LoVo (cell line): Measurements from ENCODE around the gene GLP1R.

Experiments used
- DNase-seq: peaks from one replicate; pipeline ENCODE4 v3.0.0-alpha.2; 2016; ENCODE audit warnings: low spot score

GLP1R gene

DNA sequence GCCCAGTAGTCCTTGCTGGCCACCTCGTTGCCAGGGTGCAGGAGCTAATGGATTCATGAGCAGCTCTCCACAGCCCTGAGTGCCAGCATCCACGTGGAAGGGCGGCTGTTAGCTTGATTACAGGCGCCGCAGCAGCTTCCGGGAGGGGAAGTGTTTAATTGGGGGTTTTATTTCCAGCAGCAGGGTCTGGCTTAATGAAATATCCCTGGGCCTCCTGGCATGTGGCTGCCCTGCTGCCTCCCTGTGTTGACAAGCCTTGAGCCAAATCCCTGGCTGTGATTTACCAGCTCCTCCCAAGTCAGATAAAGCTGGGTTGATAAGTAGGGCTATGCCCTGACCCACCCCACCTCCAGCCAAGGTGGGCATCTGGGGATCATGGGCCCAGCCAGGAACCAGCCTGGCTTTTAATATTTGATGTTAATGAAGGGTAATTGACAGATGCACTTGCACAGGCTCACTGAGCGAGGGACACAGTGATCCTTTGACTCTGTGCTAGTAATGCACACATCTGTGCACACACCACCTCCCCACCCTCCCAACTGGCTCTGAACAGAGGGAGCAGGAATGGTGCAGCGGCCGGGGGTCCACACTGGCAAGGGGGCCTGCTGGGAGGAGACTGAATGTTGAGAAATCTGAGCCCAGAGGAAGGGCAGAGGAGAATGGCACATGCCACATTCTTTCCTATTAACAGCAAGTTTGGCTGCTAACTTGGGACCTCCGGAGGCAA lies 13.6 kb downstream of the GLP1R start:
- DNase-seq = no peak

DNA sequence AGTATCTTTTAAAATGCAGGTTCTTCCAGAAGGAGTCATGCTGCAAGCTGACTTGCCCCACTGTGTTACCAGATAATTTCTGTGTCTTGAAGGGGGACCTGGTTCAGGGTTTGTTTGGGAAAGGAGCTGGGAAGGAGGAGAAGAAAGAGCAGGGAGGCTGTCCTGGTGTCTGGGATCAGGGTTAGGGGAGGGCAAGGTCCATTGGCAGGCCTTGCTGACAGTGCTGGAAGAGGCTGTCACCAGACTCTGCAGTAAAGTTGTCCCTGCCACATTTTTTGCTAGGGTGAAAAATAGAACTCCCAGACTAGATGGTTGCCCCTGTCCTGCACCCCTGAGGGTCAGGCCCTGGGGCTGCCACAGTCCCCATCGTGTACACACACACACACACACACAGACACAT lies 14.9 kb downstream of the GLP1R start:
- no peak for DNase-seq

DNA sequence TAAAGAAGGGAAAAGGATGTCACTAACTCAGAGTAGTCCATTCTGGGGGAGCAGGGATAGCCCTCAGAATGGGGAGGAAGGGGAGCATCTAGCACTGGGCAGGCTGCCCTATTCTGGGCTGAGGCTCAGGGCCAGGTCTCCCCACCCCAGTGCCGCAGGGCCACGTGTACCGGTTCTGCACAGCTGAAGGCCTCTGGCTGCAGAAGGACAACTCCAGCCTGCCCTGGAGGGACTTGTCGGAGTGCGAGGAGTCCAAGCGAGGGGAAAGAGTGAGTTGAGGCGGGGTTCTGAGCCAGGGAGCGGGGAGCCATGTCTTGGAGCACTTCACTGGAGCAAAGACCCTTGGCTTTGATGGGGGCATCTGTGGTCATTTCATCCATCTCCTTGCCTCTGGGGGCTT lies 17.0 kb downstream of the GLP1R start:
- DNase-seq = no peak

DNA sequence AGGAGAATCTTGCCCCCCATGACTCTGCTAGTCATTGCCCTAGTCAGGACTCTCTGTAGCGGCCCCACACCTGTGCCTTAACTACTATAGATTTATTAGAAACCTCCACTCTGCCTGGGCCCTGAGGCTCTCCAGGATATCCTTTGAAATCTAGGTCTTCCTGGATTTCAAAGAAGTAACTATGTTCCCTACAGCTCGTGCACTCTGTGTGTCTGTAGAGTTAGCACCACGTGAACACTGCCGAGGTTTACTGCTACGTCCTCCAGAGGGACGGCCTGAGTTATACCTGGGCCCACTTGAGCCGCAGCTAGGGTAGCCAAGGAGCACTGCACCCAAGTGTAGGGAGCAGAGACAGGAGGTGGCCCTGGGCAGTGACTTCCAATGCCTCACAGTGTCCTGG lies 19.8 kb downstream of the GLP1R start:
- DNase-seq = no peak

DNA sequence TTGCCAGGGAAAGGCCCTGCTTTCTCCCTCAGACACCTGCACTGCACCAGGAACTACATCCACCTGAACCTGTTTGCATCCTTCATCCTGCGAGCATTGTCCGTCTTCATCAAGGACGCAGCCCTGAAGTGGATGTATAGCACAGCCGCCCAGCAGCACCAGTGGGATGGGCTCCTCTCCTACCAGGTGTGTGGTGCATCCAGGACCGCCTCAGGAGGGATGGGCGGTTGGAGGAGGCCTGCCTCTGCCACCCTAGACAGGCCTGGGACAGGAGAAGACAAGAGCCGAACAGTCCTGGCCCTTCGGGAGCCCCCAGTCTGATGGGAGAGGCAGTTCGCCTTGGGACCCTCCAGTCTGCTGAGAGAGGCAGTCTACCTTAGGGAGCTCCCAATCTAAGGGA lies 24.2 kb downstream of the GLP1R start:
- no peak for DNase-seq

DNA sequence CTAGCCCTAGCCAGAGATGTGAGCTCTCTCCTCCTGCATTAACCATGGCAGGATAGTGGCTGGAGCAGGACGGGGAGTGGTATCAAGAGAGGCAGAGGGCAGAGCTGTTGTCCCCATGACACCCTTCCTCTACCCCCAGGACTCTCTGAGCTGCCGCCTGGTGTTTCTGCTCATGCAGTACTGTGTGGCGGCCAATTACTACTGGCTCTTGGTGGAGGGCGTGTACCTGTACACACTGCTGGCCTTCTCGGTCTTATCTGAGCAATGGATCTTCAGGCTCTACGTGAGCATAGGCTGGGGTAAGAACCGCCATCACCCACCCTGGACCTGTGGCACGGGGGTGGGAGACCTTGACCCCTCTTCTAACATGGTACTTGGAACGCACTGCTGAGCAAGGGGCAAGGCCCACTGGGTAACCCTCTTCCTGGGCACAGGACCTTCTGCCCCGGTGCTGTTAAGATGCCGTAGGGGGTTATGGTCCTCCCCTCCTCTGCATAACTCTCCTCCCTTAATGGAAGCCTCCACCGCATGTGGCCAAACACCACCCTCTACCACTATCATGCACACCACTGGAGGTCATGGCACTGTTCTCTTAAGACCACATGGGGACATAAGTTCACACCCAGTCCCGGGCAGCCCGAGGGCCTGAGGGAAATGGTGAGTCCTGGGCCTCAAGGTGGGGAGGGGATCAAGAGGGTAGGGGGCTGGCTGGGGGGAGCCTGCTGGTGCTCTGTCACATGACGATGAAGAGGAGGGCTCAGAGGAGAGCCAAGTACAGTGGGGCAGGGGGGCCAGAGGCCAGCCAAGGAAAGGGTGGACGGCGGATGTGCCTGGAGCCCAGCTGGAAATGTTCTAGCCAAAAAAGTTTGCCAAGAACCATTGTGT lies 25.1 kb downstream of the GLP1R start:
- DNase-seq = no peak

DNA sequence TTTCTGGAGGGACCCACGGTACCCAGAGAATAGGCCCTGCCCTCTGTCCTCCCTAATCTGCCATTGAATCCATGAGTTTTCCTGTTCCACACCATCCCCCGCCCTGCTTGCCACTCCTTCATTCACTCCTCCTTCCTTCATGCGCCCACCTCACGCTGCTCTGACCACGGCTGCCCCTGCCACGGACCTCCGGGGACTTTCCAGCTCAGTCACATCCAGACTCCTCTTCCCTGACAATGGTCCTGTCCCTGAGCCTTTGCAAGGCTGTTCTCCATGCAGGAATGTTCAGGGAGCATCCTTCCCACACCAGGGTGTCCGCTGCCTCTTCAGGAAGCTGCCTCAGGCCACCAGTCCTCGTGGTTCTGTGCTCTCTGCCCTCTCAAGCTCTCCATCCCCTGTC lies 25.9 kb downstream of the GLP1R start:
- no peak for DNase-seq

DNA sequence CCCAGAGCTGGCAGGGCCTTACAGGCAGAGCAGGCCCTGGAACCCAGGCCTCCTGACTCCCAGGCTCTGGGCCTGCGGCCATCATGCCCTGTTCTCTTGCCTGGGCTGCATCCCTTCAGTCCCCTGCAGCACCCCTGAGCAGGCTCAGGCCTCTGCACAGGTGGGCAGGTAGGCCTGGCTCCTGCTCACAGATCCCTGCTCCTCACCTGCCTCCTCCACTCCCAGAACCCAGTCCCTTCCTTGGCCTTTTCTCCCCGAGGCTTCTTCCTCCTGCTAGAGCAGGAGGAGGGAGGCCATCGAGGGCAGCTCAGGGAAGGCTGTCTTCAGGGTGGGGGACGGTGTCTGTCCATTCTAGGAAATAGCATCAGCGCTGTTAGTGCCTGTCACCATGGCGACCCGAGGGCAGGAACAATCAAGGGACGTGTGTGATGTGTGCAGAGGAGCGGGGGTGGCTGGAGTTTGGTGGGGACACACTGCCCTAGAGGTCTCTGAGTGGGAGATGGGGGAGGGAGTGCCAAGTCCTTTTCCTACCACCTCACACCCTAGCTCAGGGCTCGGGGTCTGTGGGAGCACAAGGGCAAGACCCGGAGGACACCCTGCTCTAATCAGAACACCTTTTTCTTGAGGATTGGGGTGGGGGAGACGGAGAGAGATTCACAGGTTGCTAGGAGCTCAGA lies 26.6 kb downstream of the GLP1R start:
- no peak for DNase-seq

DNA sequence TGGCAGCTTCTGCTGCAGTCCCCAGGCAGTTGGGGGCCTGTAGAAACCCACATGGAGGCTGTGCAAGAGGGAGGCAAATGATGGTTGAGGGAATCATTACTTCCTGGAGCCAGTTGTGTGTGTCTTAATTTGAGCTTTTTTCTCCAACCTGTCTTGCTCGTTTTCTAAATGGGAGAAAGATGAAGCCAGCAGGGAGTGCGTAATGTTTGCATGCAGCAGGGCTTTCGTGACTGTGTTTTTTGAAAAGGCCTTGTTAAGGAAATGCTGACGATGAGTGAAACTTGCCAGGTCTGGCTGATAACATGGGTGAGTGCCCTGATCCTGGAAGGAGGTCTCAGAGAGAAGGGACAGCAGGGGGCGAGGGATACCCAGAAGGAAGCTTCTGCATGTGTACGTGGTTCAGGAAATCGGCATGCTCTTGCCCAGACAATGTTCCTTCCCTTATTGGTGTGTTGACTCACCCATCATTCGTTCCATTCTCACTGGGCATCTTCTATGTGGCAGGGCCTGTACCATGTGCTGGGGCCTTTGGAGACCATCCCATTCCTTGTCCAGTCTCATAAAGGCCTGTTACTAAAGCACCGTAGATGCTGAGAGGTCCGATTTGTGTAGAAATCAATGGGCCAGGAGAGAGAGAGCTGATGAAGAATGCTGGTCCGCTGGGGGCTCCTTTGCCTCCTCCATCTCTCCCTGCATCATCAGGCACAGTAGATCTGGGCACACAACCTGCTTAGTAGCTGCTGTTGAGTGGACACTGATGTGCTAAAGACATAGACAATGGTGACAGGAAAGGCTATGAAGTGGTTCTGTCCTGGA lies 27.4 kb downstream of the GLP1R start:
- DNase-seq = no peak

DNA sequence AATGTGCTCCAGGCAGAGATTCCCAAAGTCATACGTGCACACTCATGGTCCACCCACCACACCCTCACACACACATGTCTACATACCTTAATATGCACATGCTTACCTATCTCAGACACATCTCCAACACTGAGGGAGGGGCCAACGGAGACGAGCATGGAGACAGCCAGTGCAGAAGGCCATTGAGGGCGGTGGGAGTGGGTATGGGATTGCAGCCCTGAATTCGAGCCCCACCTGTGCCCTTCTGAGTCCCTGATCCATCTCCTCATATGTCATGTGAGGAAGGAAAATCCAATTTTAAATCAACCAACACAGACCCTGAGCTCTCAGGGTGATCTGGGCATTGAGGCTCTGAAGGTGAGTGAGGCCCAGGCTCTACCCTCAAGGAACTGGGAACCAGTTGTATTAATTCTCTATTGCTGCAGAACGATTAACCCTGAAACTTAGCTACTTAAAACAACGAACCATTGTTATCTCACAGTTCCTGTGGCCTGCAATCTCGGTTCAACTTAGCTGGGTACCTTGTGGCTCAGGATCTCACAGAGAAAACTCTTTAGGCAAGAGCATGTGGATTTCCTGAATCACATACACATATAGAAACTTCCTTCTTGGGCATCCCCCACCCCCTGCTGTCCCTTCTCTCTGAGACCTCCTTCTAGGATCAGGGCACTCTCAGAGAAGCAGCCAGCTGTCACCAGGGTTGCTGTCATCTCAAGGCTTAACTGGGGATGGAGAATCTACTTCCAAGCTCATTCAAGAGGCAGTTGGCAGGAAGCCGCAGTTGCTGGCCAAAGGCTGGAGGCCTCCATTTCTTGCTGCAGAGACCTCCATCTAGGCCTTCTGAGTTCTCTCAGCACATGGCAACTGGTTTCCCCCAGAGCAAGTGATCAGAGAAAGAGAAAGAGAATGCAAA lies 28.3 kb downstream of the GLP1R start:
- no peak for DNase-seq

DNA sequence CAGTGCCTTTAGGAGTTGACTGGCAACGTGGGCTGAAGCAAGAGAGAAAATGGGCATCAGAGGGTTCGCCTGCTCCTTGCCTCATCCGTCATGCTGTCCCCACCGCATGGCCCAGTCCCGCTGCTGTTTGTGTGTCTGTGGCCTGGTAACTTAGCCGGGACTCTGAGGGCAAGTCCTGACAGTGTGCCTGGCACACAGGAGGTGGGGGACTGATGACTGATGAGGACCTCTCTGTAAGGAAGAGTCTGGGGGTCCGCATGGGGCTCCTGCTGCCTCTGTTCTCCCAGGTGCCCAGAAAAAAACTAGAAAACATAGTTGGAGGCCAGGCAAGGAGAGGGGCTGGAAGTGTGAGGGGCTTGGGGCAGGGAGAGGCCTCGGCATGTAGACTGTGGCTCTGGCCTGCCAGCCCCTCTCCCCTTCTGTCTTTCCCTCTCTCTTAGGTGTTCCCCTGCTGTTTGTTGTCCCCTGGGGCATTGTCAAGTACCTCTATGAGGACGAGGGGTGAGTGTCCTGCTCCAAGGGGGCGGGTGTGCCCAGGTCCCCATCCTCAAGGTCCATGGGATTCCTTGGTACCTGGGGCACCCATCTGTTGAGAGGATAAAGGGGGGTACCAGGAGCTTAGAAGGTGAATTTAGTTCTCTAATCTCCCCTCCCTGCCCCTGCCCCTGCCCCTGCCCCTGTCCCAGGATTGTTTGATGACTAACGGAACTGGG lies 29.5 kb downstream of the GLP1R start:
- no peak for DNase-seq

DNA sequence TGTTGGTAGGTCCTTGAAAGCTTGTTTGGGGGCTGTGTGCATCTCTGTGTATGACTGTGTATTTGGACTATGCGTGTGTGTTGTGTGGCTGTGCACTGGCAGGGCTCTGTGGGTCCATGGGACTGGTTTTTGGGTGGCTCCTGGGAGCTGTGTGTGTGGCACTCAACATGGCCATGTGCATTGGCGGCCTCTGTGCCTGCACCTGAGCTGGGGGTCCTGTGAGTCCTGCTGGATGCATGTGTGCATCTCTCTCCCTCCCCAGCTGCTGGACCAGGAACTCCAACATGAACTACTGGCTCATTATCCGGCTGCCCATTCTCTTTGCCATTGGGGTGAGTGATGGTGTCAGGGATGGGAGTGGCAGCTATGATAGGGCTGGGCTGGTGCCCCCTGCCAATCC lies 30.1 kb downstream of the GLP1R start:
- DNase-seq = no peak

DNA sequence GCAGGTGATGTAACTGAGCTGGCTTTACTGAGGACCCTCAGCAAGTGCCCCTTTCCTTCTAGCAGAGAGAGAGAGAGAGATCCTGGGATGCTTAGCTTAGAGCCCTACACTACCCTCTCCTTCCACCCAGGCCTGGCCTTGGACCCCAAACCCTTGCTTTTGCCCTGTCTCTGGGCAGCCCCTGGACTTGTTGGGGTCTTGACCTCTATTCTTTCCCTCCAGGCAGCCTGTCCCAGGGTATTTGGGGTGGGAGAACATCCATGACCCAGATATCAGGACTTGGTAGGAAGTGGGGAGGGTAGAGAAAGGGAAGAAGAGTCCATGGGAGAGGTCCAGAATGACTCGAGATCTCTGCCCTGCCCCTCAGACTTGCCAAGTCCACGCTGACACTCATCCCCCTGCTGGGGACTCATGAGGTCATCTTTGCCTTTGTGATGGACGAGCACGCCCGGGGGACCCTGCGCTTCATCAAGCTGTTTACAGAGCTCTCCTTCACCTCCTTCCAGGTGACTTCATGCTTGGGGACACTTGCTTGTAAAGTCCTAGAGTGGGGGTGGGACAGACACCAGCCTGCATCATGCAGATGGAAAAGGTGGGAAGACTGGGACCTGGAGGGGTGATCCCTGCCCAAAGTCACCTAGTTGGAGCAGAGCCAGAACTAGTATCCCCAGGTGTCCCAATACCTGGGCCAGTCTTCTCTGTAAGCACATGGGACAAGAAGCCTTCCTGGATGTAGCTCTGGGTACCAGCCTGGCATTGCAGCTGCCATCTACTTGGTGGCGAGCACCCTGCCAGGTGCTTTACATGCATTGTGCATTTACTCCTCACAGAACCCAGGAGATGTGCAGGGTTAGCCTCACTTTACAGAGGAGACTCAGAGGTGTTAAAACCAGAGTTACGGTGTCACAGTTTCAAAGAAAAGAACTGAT lies 30.9 kb downstream of the GLP1R start:
- DNase-seq = no peak

DNA sequence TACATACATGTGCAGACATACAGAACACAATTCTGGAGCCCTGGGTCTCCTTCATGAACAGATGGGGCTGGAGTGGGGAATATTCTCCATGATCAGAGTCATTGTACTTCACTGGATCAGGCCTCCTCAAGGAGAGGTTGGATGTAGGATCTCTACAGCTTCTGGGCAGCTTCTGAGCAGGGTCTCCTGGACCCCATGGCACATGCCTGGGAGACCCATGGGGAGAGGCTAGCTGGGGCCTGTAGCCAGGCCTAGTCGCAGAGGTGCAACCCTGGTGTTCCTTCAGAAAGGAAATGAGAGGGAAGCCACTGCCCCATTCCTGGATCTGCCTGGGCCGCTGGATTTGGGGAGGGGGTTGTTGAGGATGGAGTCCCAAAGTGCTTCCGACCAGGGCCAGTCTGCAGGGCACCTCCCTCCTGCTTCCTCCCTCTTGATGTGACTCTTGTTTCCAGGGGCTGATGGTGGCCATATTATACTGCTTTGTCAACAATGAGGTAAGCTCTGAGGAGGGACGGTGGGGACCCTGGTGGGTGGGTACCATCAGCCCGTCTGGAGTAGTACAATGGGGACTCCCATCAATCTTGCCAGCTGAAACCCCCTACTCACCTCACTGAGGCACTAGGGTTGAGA lies 31.8 kb downstream of the GLP1R start:
- no peak for DNase-seq

DNA sequence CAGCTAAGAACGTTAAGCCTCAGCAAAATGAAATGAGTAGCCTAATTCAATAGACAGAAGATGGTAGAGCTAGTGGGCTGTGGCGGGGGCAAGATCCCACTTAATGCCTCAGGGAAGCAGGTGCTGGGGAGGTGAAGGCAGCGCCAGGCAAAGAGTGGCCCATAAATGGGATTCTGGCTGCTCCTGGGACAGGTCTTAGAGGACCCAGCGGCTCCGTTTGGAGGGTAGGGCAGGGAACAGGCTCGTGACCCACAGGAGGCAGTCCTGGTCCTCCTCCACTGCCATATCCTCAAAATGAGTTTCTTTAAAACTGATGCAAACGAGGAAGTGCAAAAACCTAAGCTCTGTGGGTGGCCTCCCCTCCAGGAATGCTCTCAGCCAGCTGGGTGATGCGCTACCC lies 33.7 kb downstream of the GLP1R start:
- DNase-seq = no peak

DNA sequence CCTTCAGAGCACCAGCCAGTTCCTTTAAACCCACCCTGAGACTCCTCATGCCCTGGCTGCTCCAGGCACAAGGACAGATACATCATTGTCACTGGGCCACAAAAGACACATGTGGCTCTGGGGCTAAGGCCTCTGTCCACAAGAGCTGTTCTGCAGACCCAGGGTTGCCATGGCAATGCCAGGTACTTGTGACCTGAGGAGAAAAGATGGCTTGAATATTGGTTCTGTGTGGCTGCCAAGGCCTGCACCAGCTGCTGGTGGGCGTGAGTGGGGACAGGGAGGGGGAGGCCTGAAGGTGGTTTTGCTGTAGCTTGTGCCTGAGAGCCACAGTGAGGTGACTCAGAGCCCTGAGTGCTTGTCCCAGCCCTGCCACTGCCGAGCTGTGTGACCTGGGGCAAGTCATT lies 34.7 kb downstream of the GLP1R start:
- no peak for DNase-seq

DNA sequence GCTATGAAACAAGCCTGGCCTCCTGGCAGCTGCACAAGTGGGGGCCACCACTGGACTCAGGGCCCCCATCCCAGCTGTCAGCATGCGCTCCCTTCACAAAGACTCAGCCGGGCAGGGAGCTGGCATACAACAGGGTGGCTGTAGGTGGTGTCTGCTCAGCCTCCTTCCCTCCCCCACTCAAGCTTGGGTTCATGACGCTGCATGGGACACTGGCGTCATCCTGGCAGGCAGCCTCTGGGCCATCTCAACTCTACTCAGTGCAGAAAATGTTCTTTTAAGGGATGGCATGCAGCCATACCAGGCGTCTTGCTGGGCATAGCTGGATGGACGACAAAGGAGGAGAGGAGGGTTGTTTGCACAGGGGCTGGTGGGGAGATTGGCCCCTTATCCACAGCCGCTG lies 35.9 kb downstream of the GLP1R start:
- no peak for DNase-seq

DNA sequence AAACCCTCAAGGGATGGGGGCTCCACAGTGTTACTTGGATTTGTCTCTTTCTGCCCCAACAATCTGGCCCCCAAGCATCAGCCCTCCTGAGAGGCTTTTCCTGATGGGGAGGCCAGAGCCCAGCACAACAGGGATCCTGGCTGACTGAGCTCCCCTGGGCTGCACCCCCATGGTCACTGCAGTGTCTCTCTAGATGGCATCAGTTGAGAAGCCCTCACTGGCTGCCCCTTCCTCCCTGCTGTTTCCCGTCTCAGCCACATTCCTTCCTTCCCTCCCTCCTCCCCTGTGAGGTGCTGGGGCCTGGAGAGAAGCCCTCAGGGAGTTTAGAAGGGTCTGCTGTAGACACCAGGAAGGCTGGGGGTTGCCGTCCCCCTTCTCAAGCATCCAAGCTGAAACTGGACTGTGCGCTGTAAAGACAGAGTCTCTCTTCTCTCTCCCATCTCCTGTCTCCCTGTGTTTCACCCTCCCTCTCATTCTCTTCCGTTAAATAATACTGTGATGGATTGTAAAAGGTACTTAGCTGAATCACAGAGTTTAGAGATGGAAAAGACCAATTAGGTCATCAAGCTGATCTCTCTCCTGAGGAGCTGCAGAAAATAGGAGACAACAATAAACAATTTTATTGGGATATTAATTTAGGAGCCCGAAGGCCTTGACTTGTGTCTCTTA lies 36.7 kb downstream of the GLP1R start:
- no peak for DNase-seq
